ENCODE measurements around the gene FGFR3. TPM values are rescaled to one million over a fixed set of nuclear protein-coding genes. Genes with fewer than 3 reads are reported as not detected.
A peak's percentile ranks its signal among the peaks of the same experiment; 100 is the strongest.

FGFR3 gene
- total and polyA plus RNA-seq, 11 donors: 1.1 to 4.6 (median 2.3) TPM

DNA sequence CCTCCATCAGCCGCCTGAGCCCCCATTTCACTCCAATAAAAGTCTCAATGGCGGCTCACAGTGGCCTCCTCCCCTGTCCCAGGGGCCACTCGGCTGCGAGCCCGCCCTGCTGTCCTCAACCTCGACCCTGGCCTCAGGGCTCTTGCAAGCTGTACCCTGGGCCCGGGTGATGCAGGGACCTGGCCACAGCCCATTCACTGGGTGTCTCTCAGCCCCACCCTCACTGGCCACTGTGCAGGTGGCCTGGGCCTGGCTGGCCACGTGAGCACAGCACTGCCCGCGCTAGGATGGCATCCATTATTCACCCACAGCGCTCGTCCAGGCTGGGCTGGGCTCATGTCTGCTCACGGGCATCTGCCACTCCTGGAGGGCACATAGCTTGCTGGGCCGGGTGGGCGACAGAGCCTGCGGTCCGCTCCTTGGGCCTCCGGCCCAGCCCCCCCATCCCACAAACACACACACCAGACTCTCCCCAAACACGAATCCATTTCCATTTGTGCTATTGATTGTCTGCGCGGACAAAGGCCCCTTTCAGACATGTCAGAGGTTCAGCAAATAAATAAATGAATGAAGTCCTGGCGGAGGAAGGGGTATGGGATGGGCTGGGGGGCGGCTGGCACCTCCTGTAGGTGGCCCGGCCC, 16.5 kb upstream of the FGFR3 start:
- Histone ChIP-seq H3K36me3 (no peaks in the 10 kb centered on the region), H3K4me3 (no peak overlapping the region), H3K4me1 (peaks cover 0 to 6% (median 0%) of the 10 kb centered on the region in 12 donors), H3K27ac (no peak overlapping the region), H3K9me3 (no peaks in the 10 kb centered on the region), H3K27me3 (no peaks in the 10 kb centered on the region)
- 86 to 92% (median 91%) methylated on average over 21 to 24 of the region's 24 CpGs for WGBS, 4 donors
- TF ChIP-seq CTCF (IDR thresholded peaks at IDR 0.05): no peak
- TF ChIP-seq POLR2A (IDR thresholded peaks at IDR 0.05): no peak
- intact Hi-C loops (cut with DNase I): no loop called here
- DNase-seq (no peak), ATAC-seq (no peak)

DNA sequence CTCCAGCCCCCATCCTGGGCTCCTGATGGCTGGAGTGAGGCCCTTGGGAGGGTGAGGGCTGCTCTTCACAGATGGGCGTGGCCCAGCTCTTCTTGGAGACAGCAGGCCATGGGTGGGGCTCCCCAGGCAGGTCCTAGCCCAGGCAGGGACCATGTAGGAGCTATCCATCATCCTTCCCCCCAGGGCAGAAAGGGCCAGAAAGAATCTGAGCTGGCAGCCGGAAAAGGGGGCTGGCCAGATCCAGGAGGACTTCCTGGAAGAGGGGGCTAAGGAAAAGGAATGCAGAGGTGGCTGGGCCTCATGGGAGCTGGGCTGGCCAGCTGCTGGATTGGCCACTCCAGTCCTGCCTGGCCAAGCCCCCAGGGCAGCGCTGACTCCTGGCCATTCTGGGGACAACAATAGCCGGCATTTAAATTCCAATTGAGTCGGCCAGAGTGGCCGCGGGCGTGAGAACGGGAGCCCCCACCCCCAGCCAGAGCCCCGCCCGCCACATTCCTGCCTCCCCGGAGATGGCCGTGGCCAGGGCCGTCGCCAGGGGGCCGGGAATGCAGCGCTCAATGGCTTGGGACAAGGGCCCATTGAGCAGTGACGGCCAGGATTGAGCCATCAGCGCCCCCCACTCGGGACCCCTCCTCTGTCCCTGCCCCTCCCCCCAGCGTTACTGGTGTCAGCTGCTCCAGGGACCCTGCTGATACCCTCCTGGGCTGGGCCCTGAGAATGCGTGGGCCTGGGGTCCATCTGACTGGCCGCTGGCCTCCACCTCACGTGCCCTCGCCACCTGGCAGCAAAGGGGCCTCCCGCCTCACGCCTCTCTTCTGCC, 15.1 kb upstream of the FGFR3 start:
- WGBS, 4 donors: 32 to 77% (median 39%) methylated on average over 7 to 27 of the region's 27 CpGs
- no peak for TF ChIP-seq POLR2A (IDR thresholded peaks at IDR 0.05)
- no peak for TF ChIP-seq CTCF (IDR thresholded peaks at IDR 0.05)
- intact Hi-C loops (cut with DNase I): no loop called here
- Histone ChIP-seq H3K4me1 (peaks cover 0 to 6% (median 0%) of the 10 kb centered on the region in 12 donors), H3K27me3 (no peaks in the 10 kb centered on the region), H3K9me3 (no peaks in the 10 kb centered on the region), H3K36me3 (no peaks in the 10 kb centered on the region), H3K4me3 (no peak overlapping the region), H3K27ac (no peak overlapping the region)
- DNase-seq (no peak), ATAC-seq (peak in 1 of 4 donors; percentile 16)

GRCh38 chr4:1778642-1779392, 14.3 kb upstream of the FGFR3 start:
- TF ChIP-seq POLR2A (IDR thresholded peaks at IDR 0.05): no peak
- no peak for DNase-seq
- Histone ChIP-seq H3K4me3 (no peak overlapping the region), H3K36me3 (no peaks in the 10 kb centered on the region), H3K4me1 (peaks cover 0 to 6% (median 0%) of the 10 kb centered on the region in 12 donors), H3K27ac (no peak overlapping the region), H3K9me3 (no peaks in the 10 kb centered on the region), H3K27me3 (no peaks in the 10 kb centered on the region)
- 84 to 91% (median 88%) methylated on average over 17 to 18 of the region's 18 CpGs for WGBS, 4 donors
- no peak for ATAC-seq
- intact Hi-C loops (cut with DNase I): no loop called here

DNA sequence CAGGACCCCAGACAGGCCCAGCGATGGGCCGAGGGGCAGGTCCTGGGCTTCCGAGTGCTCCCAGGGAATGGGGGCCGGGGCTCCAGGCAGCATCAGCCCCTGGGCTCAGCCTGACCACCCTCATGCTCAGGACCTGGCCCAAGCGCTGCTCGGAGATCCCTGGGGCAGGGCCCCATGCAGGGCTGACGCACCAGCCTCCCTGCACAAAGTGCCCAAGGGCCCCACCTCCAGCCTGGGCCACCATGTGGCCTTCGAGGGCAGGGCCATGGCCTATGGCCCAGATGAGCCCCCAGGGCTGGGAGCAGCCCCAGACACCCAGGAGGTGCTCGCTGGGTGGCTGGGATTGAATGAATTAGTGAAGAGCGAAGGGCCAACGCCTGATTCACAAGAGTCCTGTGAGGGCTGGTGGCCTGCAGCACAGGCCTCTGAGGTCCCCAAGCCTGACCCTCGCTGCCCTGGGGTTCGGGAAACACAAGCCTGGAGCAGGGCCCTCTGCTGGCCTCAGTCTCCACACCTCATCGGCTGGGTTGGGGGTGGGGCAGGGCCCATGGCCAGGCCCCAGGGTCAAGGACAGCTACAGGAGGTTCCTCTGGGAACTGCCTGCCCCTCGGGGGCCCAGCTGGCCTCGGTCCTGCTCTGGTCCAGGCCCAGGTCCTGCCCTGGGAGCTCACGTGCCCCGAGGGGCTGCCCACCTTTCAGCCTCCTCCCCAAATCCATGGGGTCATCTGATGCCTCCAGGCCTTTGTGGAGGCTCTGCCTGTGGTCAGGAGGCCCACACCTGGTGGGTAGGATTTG, 13.3 kb upstream of the FGFR3 start:
- H3K4me1 ChIP-seq: peaks cover 0 to 9% (median 2%) of the 10 kb centered on the region in 12 donors
- H3K27me3 ChIP-seq: no peaks in the 10 kb centered on the region
- no peak overlapping the region for H3K27ac ChIP-seq
- TF ChIP-seq POLR2A (IDR thresholded peaks at IDR 0.05) (no peak), CTCF (IDR thresholded peaks at IDR 0.05) (no peak)
- no peaks in the 10 kb centered on the region for H3K9me3 ChIP-seq
- no peak overlapping the region for H3K4me3 ChIP-seq
- intact Hi-C loops (cut with DNase I): no loop called here
- 83 to 90% (median 84%) methylated on average over 6 to 18 of the region's 18 CpGs for WGBS, 4 donors
- H3K36me3 ChIP-seq: no peaks in the 10 kb centered on the region
- no peak for ATAC-seq
- no peak for DNase-seq

Data from heart left ventricle (tissue), 16 donors.